GM23338 (cell line): Measurements from ENCODE around the gene GSC2. TPM values are rescaled to one million over a fixed set of nuclear protein-coding genes. Genes with fewer than 3 reads are reported as not detected.

Experiments
- ATAC-seq: fragments of 200-7000 bp; cut with Tn5 transposase; 3 replicates; pipeline ENCODE4 v1.9.1; 2020
- DNase-seq: peaks from one replicate; pipeline ENCODE4 v3.0.0-alpha.2; 2015; ENCODE audit warnings: low spot score
- H2AFZ ChIP-seq: fragments of 200-600 bp; sonication (generic); 2 replicates; pipeline ENCODE4 v1.8.0; 2016; ENCODE audit warnings: antibody characterized with exemption, mild to moderate bottlenecking, moderate library complexity
- H3F3A ChIP-seq: fragments of 200-600 bp; sonication (generic); replicated peaks from 2 replicates; pipeline ENCODE4 v1.8.0; 2017; ENCODE audit warnings: antibody characterized with exemption, mixed run types, low read depth
- H3K27ac ChIP-seq: fragments of 200-600 bp; sonication (generic); 2 replicates; pipeline ENCODE4 v1.6.1; 2016; ENCODE audit warnings: low read depth
- H3K27me3 ChIP-seq: fragments of 200-600 bp; sonication (generic); 2 replicates; pipeline ENCODE4 v1.8.0; 2016; ENCODE audit warnings: mild to moderate bottlenecking, mixed run types, moderate library complexity; ENCODE audit not compliant: insufficient read depth
- H3K36me3 ChIP-seq: fragments of 200-600 bp; sonication (generic); 2 replicates; pipeline ENCODE4 v1.8.0; 2016; ENCODE audit warnings: mild to moderate bottlenecking; ENCODE audit not compliant: insufficient read depth
- H3K4me1 ChIP-seq: fragments of 200-600 bp; sonication (generic); 2 replicates; pipeline ENCODE4 v1.8.0; 2016; ENCODE audit warnings: mild to moderate bottlenecking, moderate library complexity; ENCODE audit not compliant: insufficient read depth
- H3K4me2 ChIP-seq: fragments of 200-600 bp; sonication (generic); 2 replicates; pipeline ENCODE4 v1.7.1; 2017; ENCODE audit warnings: mixed run types
- H3K4me3 ChIP-seq: fragments of 200-600 bp; sonication (generic); 2 replicates; pipeline ENCODE4 v1.6.1; 2016; ENCODE audit warnings: mixed run types
- H3K79me2 ChIP-seq: fragments of 200-600 bp; sonication (generic); replicated peaks from 2 replicates; pipeline ENCODE4 v1.8.0; 2017; ENCODE audit warnings: mild to moderate bottlenecking; ENCODE audit not compliant: insufficient read depth
- H3K9me2 ChIP-seq: fragments of 200-600 bp; sonication (generic); 2 replicates; pipeline ENCODE4 v1.8.0; 2017; ENCODE audit not compliant: insufficient read depth
- H4K20me1 ChIP-seq: fragments of 200-600 bp; sonication (generic); replicated peaks from 2 replicates; pipeline ENCODE4 v1.8.0; 2017; ENCODE audit warnings: mild to moderate bottlenecking; ENCODE audit not compliant: insufficient read depth
- H3K27ac Mint-ChIP-seq: 2 replicates; pipeline ENCODE4 v1.8.0; 2020; ENCODE audit warnings: inconsistent platforms, mild to moderate bottlenecking, moderate library complexity, mixed read lengths
- H3K27me3 Mint-ChIP-seq: 3 replicates; pipeline ENCODE4 v1.8.0; 2022; ENCODE audit warnings: low read depth, mild to moderate bottlenecking, moderate library complexity, mixed read lengths, inconsistent platforms; ENCODE audit not compliant: insufficient read depth, poor library complexity
- H3K36me3 Mint-ChIP-seq: 3 replicates; pipeline ENCODE4 v1.8.0; 2021; ENCODE audit warnings: low read depth, mild to moderate bottlenecking, inconsistent platforms, moderate library complexity, mixed read lengths
- H3K4me1 Mint-ChIP-seq: 3 replicates; pipeline ENCODE4 v1.8.0; 2020; ENCODE audit warnings: mild to moderate bottlenecking, inconsistent platforms, mixed read lengths
- H3K4me3 Mint-ChIP-seq: 3 replicates; pipeline ENCODE4 v1.8.0; 2021; ENCODE audit warnings: moderate library complexity, mild to moderate bottlenecking, inconsistent platforms, mixed read lengths
- H3K9me3 Mint-ChIP-seq: 3 replicates; pipeline ENCODE4 v1.8.0; 2020; ENCODE audit warnings: moderate library complexity, mild to moderate bottlenecking, inconsistent platforms, mixed read lengths
- CREB1 ChIP-seq: fragments of 250-450 bp; sonication (Bioruptor Pico); IDR thresholded peaks from 2 replicates; pipeline ENCODE4 v1.5.0; 2020; ENCODE audit warnings: low read depth, mild to moderate bottlenecking, moderate library complexity
- EZH2 ChIP-seq: fragments of 200-600 bp; sonication (generic); IDR thresholded peaks from one replicate; pipeline ENCODE4 v1.8.0; 2017; ENCODE audit warnings: antibody characterized with exemption, mild to moderate bottlenecking, low read depth; ENCODE audit not compliant: unreplicated experiment
- EZH2phosphoT487 ChIP-seq: fragments of 200-600 bp; sonication (generic); IDR thresholded peaks from one replicate; pipeline ENCODE4 v1.8.1; 2018; ENCODE audit warnings: antibody characterized with exemption; ENCODE audit not compliant: unreplicated experiment
- JUNB ChIP-seq: IDR thresholded peaks from one replicate; pipeline ENCODE4 v1.6.1; 2016; ENCODE audit warnings: antibody characterized with exemption; ENCODE audit not compliant: unreplicated experiment
- NANOG ChIP-seq: IDR thresholded peaks from 2 replicates; pipeline ENCODE4 v1.6.1; 2016; ENCODE audit warnings: antibody characterized with exemption, borderline replicate concordance
- POLR2AphosphoS5 ChIP-seq: IDR thresholded peaks from 2 replicates; pipeline ENCODE4 v1.6.1; 2016; ENCODE audit warnings: antibody characterized with exemption, low read depth
- STAT1 ChIP-seq: IDR thresholded peaks from one replicate; pipeline ENCODE4 v1.6.1; 2016; ENCODE audit warnings: antibody characterized with exemption; ENCODE audit not compliant: unreplicated experiment
- ZNF331 ChIP-seq: fragments of 250-450 bp; sonication (Bioruptor Pico); IDR thresholded peaks from 2 replicates; pipeline ENCODE4 v1.5.0; 2020; ENCODE audit warnings: low read depth, mild to moderate bottlenecking, moderate library complexity
- ZNF462 ChIP-seq: fragments of 250-450 bp; sonication (Bioruptor Pico); IDR thresholded peaks from 2 replicates; pipeline ENCODE4 v1.5.0; 2020; ENCODE audit warnings: mild to moderate bottlenecking, moderate library complexity
- polyA plus RNA-seq: library from polyadenylated mRNA; unstranded; fragments of >200 nt; fragmentation: Nextera tagmentation; extraction: Ambion mirVana; gene quantifications from 2 replicates; pipeline ENCODE4 v1.2.1, GENCODE V29; 2016
- total RNA-seq: library from RNA; depleted of rRNA; stranded (reverse); fragments of >200 nt; shearing (Covaris generic); gene quantifications from 2 replicates; pipeline ENCODE4 v1.2.3, GENCODE V29; 2014
- TF ChIP-seq, protein P1 (sequence below): IDR thresholded peaks from 2 replicates; pipeline ENCODE4 v1.6.1; 2016; ENCODE audit warnings: antibody characterized with exemption
- TF ChIP-seq, protein P2 (sequence below), 2 experiments: fragments of 200-600 bp in 1 of 2; sonication (generic) in 1 of 2; conservative IDR thresholded peaks; 2 replicates each; pipeline versions ENCODE4 v1.5.1 to v1.6.1; 2016 to 2017; ENCODE audit warnings: antibody characterized with exemption in 2 of 2, low read depth in 2 of 2, mild to moderate bottlenecking in 2 of 2, moderate library complexity in 1 of 2

The GSC2 gene
- total and polyA plus RNA-seq, 2 experiments from 2014 or later: not detected

GRCh38 chr22:19103880-19104821 lies 45.9 kb downstream of the GSC2 start:
- DNase-seq: no peak
- no peak overlapping the region for H3K27ac Mint-ChIP-seq
- Histone ChIP-seq H3K4me1 (peaks cover 1% of the 10 kb centered on the region; the same call in 1 of the 2 replicates), H3K9me2 (no peaks in the 10 kb centered on the region), H3K4me2 (no peak overlapping the region), H3K27ac (no peak overlapping the region), H3K79me2 (peaks cover 100% of the 10 kb centered on the region), H4K20me1 (peaks cover 67% of the 10 kb centered on the region), H2AFZ (no peak overlapping the region), H3K36me3 (no peaks in the 10 kb centered on the region), H3K4me3 (no peak overlapping the region), H3K27me3 (no peaks in the 10 kb centered on the region), H3F3A (no peaks in the 10 kb centered on the region)
- H3K4me3 Mint-ChIP-seq: no peak overlapping the region
- H3K36me3 Mint-ChIP-seq: no peaks in the 10 kb centered on the region
- ATAC-seq: no peak
- no peaks in the 10 kb centered on the region for H3K9me3 Mint-ChIP-seq
- H3K27me3 Mint-ChIP-seq: peaks cover 3% of the 10 kb centered on the region
- H3K4me1 Mint-ChIP-seq: peaks cover 5% of the 10 kb centered on the region; the same call in 2 of the 3 replicates
- TF ChIP-seq STAT1: no peak
- no peak for TF ChIP-seq ZNF331 (CRISPR knock-in tag)
- TF ChIP-seq, protein P1, sequence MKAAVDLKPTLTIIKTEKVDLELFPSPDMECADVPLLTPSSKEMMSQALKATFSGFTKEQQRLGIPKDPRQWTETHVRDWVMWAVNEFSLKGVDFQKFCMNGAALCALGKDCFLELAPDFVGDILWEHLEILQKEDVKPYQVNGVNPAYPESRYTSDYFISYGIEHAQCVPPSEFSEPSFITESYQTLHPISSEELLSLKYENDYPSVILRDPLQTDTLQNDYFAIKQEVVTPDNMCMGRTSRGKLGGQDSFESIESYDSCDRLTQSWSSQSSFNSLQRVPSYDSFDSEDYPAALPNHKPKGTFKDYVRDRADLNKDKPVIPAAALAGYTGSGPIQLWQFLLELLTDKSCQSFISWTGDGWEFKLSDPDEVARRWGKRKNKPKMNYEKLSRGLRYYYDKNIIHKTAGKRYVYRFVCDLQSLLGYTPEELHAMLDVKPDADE: no peak
- no peak for TF ChIP-seq NANOG
- TF ChIP-seq POLR2AphosphoS5: no peak
- no peak for TF ChIP-seq CREB1
- no peak for TF ChIP-seq ZNF462
- no peak for TF ChIP-seq EZH2phosphoT487
- TF ChIP-seq JUNB: no peak
- no peak for TF ChIP-seq EZH2
- TF ChIP-seq, protein P2, sequence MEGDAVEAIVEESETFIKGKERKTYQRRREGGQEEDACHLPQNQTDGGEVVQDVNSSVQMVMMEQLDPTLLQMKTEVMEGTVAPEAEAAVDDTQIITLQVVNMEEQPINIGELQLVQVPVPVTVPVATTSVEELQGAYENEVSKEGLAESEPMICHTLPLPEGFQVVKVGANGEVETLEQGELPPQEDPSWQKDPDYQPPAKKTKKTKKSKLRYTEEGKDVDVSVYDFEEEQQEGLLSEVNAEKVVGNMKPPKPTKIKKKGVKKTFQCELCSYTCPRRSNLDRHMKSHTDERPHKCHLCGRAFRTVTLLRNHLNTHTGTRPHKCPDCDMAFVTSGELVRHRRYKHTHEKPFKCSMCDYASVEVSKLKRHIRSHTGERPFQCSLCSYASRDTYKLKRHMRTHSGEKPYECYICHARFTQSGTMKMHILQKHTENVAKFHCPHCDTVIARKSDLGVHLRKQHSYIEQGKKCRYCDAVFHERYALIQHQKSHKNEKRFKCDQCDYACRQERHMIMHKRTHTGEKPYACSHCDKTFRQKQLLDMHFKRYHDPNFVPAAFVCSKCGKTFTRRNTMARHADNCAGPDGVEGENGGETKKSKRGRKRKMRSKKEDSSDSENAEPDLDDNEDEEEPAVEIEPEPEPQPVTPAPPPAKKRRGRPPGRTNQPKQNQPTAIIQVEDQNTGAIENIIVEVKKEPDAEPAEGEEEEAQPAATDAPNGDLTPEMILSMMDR (conservative IDR thresholded peaks at IDR 0.05; ENCODE audit: low read depth in 2 of 2): no peak
